ENCODE results near the gene PDCD5.
"Not testable (repeated sequence)": the region's sequence is repeated elsewhere in the genome, so short reads cannot be mapped to it uniquely, and the experiment has no call there.

PDCD5 gene

DNA sequence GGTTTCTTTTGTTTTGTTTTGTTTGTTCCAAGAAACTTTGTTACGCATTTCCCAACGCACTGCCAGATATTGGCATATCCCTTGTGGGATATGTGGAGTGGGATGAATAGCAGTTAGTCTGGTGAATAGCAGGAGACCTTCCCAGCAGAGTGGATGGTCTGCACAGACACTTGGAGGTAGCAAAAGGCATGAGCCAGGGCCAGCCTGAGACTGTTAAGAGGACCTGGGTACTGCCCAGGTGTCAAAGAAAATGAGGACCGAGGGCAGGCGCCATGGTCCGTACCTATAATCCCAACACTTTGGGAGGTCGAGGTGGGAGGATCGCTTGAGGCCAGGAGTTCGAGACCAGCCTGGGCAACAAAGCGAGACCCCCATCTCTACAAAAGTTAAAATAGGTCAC, 13.5 kb upstream of the PDCD5 start:
- Mint-ChIP-seq H3K27ac (no peak overlapping the region), H3K4me1 (ENCODE audit: low read depth) (peaks cover 8% of the 10 kb centered on the region), H3K27me3 (peaks cover 8% of the 10 kb centered on the region), H3K9me3 (ENCODE audit: low read depth) (no peaks in the 10 kb centered on the region), H3K36me3 (no peaks in the 10 kb centered on the region), H3K4me3 (no peak overlapping the region)

- Mint-ChIP-seq H3K4me3 (peak overlapping the region; percentile 38), H3K9me3 (ENCODE audit: low read depth) (no peaks in the 10 kb centered on the region), H3K27ac (no peak overlapping the region), H3K27me3 (peaks cover 8% of the 10 kb centered on the region), H3K4me1 (ENCODE audit: low read depth) (peaks cover 21% of the 10 kb centered on the region), H3K36me3 (no peaks in the 10 kb centered on the region)
Measured at GRCh38 chr19:32570081-32570785, 10.8 kb upstream of the PDCD5 start.

- H3K36me3 Mint-ChIP-seq; H3K9me3 Mint-ChIP-seq (ENCODE audit: low read depth); H3K27me3 Mint-ChIP-seq; H3K4me3 Mint-ChIP-seq; H3K27ac Mint-ChIP-seq: not testable (repeated sequence)
- H3K4me1 Mint-ChIP-seq (ENCODE audit: low read depth), result peaks cover 21% of the 10 kb centered on the region
Measured at GRCh38 chr19:32571471-32572075, 9.4 kb upstream of the PDCD5 start.

- not testable (repeated sequence) for H3K36me3 Mint-ChIP-seq; H3K9me3 Mint-ChIP-seq (ENCODE audit: low read depth); H3K27me3 Mint-ChIP-seq; H3K27ac Mint-ChIP-seq
- Mint-ChIP-seq H3K4me3 (peak overlapping the region; percentile 86), H3K4me1 (ENCODE audit: low read depth) (peaks cover 21% of the 10 kb centered on the region)
Measured at GRCh38 chr19:32572700-32573491, 8.1 kb upstream of the PDCD5 start.

DNA sequence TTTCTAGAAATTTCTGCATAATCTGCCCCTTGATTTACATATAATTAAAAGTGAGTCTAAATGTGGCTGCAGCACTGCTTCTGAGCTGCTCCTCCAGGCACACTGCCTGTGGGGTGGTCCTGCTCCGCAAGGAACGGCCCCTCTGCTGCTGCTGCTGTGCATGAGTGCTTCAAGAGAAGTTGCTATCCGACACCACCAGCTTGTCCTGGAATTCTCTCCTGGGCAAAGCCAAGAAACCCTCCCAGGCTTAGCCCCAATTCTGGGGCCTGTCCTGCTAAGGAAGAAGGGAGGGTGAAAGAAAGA, 7.5 kb upstream of the PDCD5 start:
- Mint-ChIP-seq H3K27ac (no peak overlapping the region), H3K4me3 (peak overlapping the region; percentile 52), H3K9me3 (ENCODE audit: low read depth) (no peaks in the 10 kb centered on the region), H3K27me3 (peaks cover 7% of the 10 kb centered on the region), H3K36me3 (no peaks in the 10 kb centered on the region), H3K4me1 (ENCODE audit: low read depth) (peaks cover 21% of the 10 kb centered on the region)

- Mint-ChIP-seq H3K27ac (no peak overlapping the region), H3K4me1 (ENCODE audit: low read depth) (peaks cover 19% of the 10 kb centered on the region), H3K36me3 (no peaks in the 10 kb centered on the region), H3K4me3 (no peak overlapping the region), H3K27me3 (peaks cover 2% of the 10 kb centered on the region), H3K9me3 (ENCODE audit: low read depth) (no peaks in the 10 kb centered on the region)
Measured at GRCh38 chr19:32576790-32577189, 4.2 kb upstream of the PDCD5 start.

DNA sequence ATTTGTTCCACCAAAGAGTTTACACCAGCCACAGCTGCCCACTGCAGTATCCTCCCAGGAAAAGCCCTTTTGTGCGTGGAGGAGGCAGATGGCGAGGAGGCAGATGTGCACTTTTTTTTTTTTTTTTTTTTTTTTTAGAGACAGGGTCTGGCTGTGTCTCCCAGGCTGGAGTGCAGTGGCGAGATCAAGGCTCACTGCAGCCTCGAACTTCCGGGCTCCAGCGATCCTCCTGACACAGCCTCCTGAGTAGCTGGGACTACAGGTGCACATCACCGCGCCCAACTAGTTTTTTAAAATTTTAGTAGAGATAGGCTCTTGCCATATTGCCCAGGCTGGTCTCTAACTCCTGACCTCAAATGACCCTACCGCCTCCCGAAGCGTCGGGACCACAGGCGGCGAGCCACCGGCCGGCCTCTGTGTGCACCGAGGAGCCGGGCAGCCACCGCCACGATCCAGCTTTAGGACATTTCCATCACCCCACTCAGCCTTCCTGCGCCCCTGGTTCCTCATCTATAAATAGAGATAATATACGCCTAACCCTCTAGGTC, 563 bp upstream of the PDCD5 start:
- no peaks in the 10 kb centered on the region for H3K9me3 Mint-ChIP-seq (ENCODE audit: low read depth)
- H3K4me3 Mint-ChIP-seq, result peak overlapping the region; percentile 95
- peaks cover 30% of the 10 kb centered on the region for H3K4me1 Mint-ChIP-seq (ENCODE audit: low read depth)
- H3K27me3 Mint-ChIP-seq, result peaks cover 2% of the 10 kb centered on the region
- H3K27ac Mint-ChIP-seq, result peak overlapping the region; percentile 90
- peaks cover 9% of the 10 kb centered on the region for H3K36me3 Mint-ChIP-seq

- H3K4me3 Mint-ChIP-seq, result peak overlapping the region; percentile 91
- peaks cover 43% of the 10 kb centered on the region for H3K4me1 Mint-ChIP-seq (ENCODE audit: low read depth)
- H3K27ac Mint-ChIP-seq, result peak overlapping the region; percentile 81
- no peaks in the 10 kb centered on the region for H3K27me3 Mint-ChIP-seq
- H3K36me3 Mint-ChIP-seq, result peaks cover 9% of the 10 kb centered on the region
- no peaks in the 10 kb centered on the region for H3K9me3 Mint-ChIP-seq (ENCODE audit: low read depth)
Measured at GRCh38 chr19:32581705-32582179, 752 bp downstream of the PDCD5 start.

GRCh38 chr19:32587747-32588504, 6.9 kb downstream of the PDCD5 start:
- H3K27me3 Mint-ChIP-seq; H3K4me3 Mint-ChIP-seq; H3K27ac Mint-ChIP-seq; H3K9me3 Mint-ChIP-seq (ENCODE audit: low read depth): not testable (repeated sequence)
- peaks cover 36% of the 10 kb centered on the region for H3K4me1 Mint-ChIP-seq (ENCODE audit: low read depth)
- peaks cover 17% of the 10 kb centered on the region for H3K36me3 Mint-ChIP-seq

DNA sequence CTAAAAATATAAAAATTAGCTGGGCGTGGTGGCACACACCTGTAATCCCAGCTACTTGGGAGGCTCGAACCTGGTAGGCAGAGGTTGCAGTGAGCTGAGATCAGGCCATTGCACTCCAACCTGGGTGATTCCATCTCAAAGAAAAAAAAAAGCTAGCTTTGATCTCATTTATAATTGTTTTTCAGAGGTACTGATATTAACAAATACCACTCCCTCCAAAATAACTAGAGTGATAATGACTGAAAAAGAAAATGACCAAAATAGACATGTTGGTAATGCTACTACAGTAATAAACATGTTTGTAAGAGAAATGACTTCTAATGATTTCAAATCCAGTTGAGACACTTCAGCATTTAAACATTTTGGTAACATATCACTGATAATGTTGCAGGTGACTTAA, 13.0 kb downstream of the PDCD5 start:
- H3K4me1 Mint-ChIP-seq (ENCODE audit: low read depth), result no peaks in the 10 kb centered on the region
- H3K27ac Mint-ChIP-seq, result peak overlapping the region; percentile 3
- H3K9me3 Mint-ChIP-seq (ENCODE audit: low read depth), result no peaks in the 10 kb centered on the region
- H3K27me3 Mint-ChIP-seq, result no peaks in the 10 kb centered on the region
- peaks cover 19% of the 10 kb centered on the region for H3K36me3 Mint-ChIP-seq
- no peak overlapping the region for H3K4me3 Mint-ChIP-seq

DNA sequence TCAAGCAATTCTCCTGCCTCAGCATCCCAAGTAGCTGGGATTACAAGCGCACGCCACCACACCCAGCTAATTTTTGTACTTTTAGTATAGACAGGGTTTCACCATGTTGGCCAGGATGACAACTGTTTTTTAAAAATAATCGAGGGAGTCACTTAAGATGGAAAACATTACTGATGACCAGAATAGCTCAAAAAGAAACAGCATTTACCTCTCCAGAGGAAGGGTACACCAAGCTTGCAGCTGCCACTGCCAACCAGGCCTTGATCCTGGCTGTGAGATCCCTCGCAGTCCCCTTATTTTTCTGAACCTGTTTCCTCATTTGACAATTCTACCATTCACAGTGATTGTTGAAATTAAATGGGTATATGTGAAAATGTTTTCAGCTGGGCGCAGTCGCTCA, 14.5 kb downstream of the PDCD5 start:
- Mint-ChIP-seq H3K27me3 (no peaks in the 10 kb centered on the region), H3K9me3 (ENCODE audit: low read depth) (no peaks in the 10 kb centered on the region), H3K36me3 (peaks cover 25% of the 10 kb centered on the region), H3K4me1 (ENCODE audit: low read depth) (peaks cover 8% of the 10 kb centered on the region), H3K4me3 (no peak overlapping the region), H3K27ac (no peak overlapping the region)

- H3K36me3 Mint-ChIP-seq, result peaks cover 21% of the 10 kb centered on the region
- H3K9me3 Mint-ChIP-seq (ENCODE audit: low read depth), result no peaks in the 10 kb centered on the region
- H3K4me3 Mint-ChIP-seq, result no peak overlapping the region
- H3K27ac Mint-ChIP-seq, result no peak overlapping the region
- H3K4me1 Mint-ChIP-seq (ENCODE audit: low read depth), result peaks cover 8% of the 10 kb centered on the region
- H3K27me3 Mint-ChIP-seq, result no peaks in the 10 kb centered on the region
Measured at GRCh38 chr19:32598022-32598421, 17.0 kb downstream of the PDCD5 start.

GRCh38 chr19:32599258-32599657, 18.3 kb downstream of the PDCD5 start:
- no peak overlapping the region for H3K4me3 Mint-ChIP-seq
- peaks cover 8% of the 10 kb centered on the region for H3K4me1 Mint-ChIP-seq (ENCODE audit: low read depth)
- H3K27me3 Mint-ChIP-seq, result no peaks in the 10 kb centered on the region
- H3K9me3 Mint-ChIP-seq (ENCODE audit: low read depth), result no peaks in the 10 kb centered on the region
- peaks cover 15% of the 10 kb centered on the region for H3K36me3 Mint-ChIP-seq
- H3K27ac Mint-ChIP-seq, result peak overlapping the region; percentile 52

- peaks cover 15% of the 10 kb centered on the region for H3K36me3 Mint-ChIP-seq
- no peak overlapping the region for H3K4me3 Mint-ChIP-seq
- H3K4me1 Mint-ChIP-seq (ENCODE audit: low read depth), result peaks cover 8% of the 10 kb centered on the region
- peak overlapping the region; percentile 52 for H3K27ac Mint-ChIP-seq
- no peaks in the 10 kb centered on the region for H3K27me3 Mint-ChIP-seq
- no peaks in the 10 kb centered on the region for H3K9me3 Mint-ChIP-seq (ENCODE audit: low read depth)
Measured at GRCh38 chr19:32599736-32600157, 18.8 kb downstream of the PDCD5 start.
